Mammary epithelial cell (primary cell): ENCODE results near the gene HIF1A.

ENCODE experiments used
- CTCF ChIP-seq, 2 donors: IDR thresholded peaks in 1 of 2; conservative IDR thresholded peaks in 1 of 2; 2 replicates each; pipeline ENCODE4 v1.5.1; 2011 to 2012; ENCODE audit warnings: inconsistent platforms in 2 of 2, low read length in 2 of 2, mild to moderate bottlenecking in 2 of 2, control low read depth in 1 of 2, low read depth in 1 of 2; ENCODE audit not compliant: insufficient read depth in 1 of 2; ENCODE audit errors: extremely low read depth in 1 of 2
- EZH2 ChIP-seq: IDR thresholded peaks from 2 replicates; pipeline ENCODE4 v1.6.1; 2012; ENCODE audit warnings: low read length, inconsistent platforms, borderline replicate concordance

GRCh38 chr14:61746881-61747280 is 51.6 kb downstream of the HIF1A start:
- no peak for TF ChIP-seq CTCF (conservative IDR thresholded peaks at IDR 0.05 in 1 of 2, IDR thresholded peaks at IDR 0.05 in 1 of 2; ENCODE audit: extremely low read depth in 1 of 2, insufficient read depth in 1 of 2, low read depth in 1 of 2, low read length in 2 of 2)
- TF ChIP-seq EZH2 = no peak
